ENCODE data around the gene RIN2.
"Not testable (repeated sequence)": the region's sequence is repeated elsewhere in the genome, so short reads cannot be mapped to it uniquely, and the experiment has no call there.

RIN2 gene

DNA sequence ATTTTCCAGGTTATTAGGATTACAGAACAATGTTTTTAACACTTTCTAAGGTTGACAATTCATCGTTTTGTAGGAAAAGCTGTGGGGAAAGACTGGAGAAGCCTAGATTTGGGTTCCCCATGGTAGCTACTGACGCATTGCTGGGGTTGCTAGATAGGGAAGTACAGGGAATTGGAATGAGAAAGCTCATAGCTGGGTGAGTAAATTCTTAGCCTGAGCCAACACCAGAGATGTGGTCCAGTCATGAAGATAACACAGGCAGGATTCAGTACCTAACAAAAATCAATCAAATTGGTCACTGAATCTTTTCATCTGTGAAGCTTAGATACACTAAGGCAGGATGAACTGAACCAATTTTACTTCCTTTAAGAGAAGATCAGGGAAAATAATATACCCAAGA lies 35.7 kb downstream of the RIN2 start:
- DNase-seq, result no peak

DNA sequence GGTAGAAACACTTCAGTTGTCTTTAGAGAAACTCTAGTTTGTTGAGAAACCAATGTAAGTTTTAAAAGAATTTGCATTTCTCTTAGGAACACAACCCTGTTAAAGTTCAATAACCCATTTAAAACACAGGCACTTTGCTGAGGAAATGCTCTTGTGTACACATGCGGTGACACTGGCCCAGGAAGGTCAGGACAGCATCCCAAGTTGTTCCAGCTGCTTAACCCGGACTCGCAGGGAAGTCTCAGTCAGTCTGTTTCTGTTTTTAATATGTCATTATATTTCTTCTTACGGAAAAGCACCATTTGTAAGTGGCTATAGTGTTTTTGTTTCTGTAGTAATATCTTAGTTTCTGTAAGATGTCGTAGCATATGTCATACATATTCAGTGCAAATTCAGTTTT lies 36.9 kb downstream of the RIN2 start:
- DNase-seq, result no peak

DNA sequence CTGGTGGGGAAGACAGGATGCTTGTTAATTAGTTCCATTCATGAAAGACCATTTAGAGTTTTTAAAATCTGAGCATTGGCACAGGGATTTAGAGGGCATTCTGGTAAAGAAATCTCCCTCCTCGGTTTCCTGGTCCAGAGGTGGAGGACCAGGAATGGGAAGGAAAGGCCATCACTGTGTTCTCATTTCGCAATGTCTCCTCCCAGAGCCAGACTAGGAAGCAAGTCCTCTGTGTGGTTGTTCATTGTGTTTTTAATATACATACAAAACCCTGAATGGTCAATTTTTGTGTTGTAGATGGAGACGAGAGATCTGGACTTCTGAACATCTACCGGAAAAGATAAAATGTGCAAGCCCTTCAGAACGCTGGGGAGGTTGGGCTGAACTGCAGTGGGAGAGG lies 41.3 kb downstream of the RIN2 start:
- DNase-seq, result no peak

DNA sequence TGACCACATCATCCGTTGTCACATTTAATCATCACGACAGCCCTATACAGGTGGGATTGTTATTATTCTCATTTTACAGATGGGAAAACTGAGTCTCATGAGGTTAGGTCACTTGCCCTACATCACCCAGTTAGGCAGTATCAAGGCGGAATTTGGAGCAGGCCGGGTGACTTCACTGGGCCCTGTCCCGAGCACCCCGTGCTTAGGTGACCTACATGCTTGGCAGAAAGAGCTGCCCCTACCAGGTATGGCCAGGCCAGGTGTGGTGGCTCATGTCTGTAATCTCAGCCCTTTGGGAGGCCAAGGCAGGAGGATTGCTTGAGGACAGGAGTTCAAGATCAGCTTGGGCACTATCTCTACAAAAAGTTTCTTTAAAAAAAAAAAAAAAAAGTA lies 44.0 kb downstream of the RIN2 start:
- DNase-seq, result no peak

DNA sequence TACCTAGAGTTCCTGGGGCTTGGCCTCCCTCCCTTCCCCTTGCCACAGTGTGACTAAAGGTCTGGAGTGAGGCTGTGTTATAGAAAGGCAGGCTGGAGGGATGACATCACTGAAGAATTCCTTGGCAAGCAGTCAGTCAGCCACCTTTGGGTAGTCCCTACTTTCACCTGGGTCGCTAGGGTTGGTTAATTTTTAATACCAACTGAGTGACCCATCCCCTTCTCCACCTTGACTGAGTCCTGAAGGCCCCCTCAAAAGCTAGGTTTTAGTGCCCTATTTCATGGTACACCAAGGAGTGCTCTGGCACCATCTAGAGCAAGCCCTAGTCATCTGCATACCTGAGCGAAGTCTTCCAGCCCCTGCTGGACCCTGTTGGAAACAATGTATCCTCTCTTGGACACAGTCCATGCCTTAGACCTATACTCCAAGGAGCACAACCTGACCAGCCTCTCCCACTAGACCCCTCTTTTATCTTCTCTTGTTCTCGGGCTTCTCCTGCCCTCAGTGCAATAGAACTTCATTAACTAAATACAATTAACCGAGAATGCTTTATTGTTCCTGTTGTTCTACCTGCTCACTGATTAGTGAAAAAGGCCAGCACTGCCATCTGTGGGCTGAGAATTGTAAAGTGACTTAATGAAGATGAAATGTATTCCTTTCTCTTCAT lies 44.6 kb downstream of the RIN2 start:
- DNase-seq, result no peak

DNA sequence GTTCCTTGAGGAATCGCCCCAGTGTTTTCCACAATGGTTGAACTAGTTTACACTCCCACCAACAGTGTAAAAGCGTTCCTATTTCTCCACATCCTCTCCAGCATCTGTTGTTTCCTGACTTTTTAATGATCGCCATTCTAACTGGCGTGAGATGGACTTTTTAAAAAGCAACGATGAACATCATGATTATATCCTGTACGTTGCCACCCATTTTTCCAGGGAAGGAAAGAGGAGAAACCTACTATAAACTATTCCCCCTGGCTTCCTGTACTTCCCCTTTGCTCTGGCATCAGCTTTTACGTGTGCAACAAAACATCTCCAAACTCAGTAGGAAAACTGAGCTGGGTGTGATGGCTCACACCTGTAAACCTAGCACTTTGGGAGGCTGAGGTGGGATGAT lies 48.2 kb downstream of the RIN2 start:
- DNase-seq, result not testable (repeated sequence)

DNA sequence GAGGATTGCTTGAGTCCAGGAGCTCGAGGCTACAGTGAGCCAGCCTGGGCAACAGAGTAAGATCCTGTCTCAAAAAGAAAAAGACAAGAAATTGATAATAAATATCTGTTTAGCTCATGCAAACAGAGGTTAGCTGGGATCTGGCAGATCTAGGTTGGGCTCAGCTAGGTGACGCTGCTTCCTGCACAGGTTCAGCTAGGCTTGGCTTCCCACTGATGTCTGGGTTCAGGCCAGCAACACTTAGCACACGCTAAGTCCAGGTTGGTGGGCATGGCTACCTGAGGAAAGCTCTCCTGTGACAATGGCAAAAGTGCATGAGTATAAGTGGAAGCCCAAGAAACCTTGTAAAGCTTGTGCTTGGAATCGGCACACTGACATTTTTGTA lies 48.7 kb downstream of the RIN2 start:
- no peak for DNase-seq

DNA sequence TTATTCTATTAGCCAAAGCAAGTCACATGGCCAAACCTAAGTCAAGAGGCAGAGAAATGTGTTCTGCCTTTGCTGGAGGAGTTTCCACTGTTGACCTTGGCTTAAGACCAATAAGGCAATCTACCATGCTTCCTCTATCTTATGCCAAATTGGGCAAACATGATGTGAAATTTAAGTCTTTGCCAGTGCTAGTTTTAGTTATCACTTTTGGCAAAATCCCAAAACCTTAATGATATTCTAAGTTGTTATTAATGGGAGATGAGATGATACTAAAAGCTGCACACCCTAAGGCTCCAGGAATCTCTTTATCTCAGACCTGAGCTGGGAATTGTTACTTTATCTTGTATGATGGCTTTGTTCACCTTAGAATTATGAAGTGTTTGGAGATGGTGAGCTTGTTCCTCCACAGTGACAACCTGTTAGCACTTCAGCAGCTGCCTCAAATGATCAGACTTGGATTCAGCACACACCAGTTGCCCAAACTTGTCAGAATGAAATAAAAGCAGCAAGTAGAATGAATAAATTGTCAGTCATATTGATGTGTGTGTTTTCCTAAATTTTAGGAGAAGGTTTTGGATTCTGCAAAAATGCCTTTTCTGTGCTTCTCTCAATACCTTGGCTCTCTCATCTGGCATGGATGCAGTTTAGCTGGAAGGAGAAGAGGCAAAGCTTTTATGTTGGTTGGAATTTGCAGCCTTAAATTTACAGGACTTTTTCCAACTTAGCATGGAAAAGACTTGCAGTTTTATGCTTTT lies 49.3 kb downstream of the RIN2 start:
- DNase-seq, result peak; percentile 36

Measured in inflammatory macrophage treated with lipopolysaccharide for 4 hours (primary cell).